Left lobe of liver (tissue), 2 donors: ENCODE data around the gene ASPDH. TPM values are rescaled to one million over a fixed set of nuclear protein-coding genes. Genes with fewer than 3 reads are reported as not detected.
A peak's percentile ranks its signal among the peaks of the same experiment; 100 is the strongest.
"Not testable (repeated sequence)": the region's sequence is repeated elsewhere in the genome, so short reads cannot be mapped to it uniquely, and the experiment has no call there.

Experiments used
- ATAC-seq: fragments of 200-7000 bp; cut with Tn5 transposase; one replicate; pipeline ENCODE4 v1.9.1; 2020; ENCODE audit warnings: mild to moderate bottlenecking, moderate library complexity
- DNase-seq: peaks from one replicate; pipeline ENCODE4 v3.0.0-alpha.2; 2020; ENCODE audit warnings: low spot score
- total RNA-seq: library from RNA; stranded (reverse); gene quantifications from one replicate; pipeline ENCODE4 v1.2.1, GENCODE V29; 2021
- donor health status: DM: no; HTN: no; CAD: no; lungs with moderate emphysema.
- donor health status: DM: no; HTN: yes; CAD: no.

The ASPDH gene
- total RNA-seq, 1 donor from 2014 or later: 61.1 TPM

GRCh38 chr19:50480281-50481111 is 33.2 kb downstream of the ASPDH start:
- ATAC-seq: no peak

GRCh38 chr19:50479761-50480251 is 33.9 kb downstream of the ASPDH start:
- ATAC-seq (no peak), DNase-seq (no peak)

More at GRCh38 chr19:50480281-50481111, 33.2 kb downstream of the ASPDH start:
- no peak for DNase-seq

GRCh38 chr19:50478901-50479715 is 34.6 kb downstream of the ASPDH start:
- DNase-seq (no peak), ATAC-seq (no peak)

DNA sequence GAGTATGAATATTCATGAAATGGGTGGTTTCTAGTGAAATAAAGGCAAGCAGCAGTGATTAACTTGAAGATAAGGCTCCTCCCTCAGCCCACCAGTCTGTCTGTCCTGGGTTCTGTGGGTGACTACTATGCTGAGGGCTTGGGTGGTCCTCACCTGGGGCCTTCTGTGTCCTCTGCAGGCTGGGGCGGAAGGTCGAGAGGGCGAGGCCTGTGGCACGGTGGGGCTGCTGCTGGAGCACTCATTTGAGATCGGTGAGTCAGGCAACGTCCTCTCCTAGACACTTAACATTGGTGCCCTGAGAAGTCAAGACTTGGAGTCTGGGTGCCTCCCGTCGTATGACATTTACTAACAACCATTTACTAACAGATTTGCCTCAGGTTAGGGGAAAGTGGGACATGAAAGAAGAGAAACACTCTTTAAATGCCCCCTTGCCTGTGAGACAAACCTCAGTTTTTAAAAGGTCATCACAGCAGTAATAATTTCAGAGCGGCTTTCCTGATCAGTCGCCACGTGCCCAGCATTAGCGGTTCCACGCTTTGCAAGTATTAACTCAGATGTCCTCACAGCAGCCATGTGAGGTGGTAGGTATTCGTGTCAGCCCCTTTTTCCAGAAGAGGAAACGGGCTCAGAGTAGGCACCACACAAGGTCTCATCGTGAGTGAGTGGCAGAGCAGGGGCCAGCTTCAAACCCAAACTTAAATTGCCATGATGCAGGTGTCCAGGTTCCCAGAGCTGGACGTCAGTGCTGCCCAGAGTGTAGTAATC is 35.8 kb downstream of the ASPDH start:
- ATAC-seq (no peak), DNase-seq (no peak)

- no peak for DNase-seq
- ATAC-seq: no peak
These were observed 36.8 kb downstream of the ASPDH start for GRCh38 chr19:50476907-50477238.

- peak; percentile 89 for ATAC-seq
These were observed 37.3 kb downstream of the ASPDH start, which contains the start of the genes EMC10 and GARIN5A for GRCh38 chr19:50476224-50476906. Gene EMC10, plus strand, starts transcription at chr19:50476507. Its CDS starts 38 bp downstream, at chr19:50476545. Gene GARIN5A, minus strand, starts transcription at chr19:50476848. Its CDS starts 460 bp downstream, at chr19:50476388.

GRCh38 chr19:50475736-50476223 is 37.9 kb downstream of the ASPDH start:
- no peak for DNase-seq
- no peak for ATAC-seq

More at GRCh38 chr19:50476224-50476906, 37.3 kb downstream of the ASPDH start, which contains the start of the genes EMC10 and GARIN5A:
- DNase-seq: peak; percentile 92

DNA sequence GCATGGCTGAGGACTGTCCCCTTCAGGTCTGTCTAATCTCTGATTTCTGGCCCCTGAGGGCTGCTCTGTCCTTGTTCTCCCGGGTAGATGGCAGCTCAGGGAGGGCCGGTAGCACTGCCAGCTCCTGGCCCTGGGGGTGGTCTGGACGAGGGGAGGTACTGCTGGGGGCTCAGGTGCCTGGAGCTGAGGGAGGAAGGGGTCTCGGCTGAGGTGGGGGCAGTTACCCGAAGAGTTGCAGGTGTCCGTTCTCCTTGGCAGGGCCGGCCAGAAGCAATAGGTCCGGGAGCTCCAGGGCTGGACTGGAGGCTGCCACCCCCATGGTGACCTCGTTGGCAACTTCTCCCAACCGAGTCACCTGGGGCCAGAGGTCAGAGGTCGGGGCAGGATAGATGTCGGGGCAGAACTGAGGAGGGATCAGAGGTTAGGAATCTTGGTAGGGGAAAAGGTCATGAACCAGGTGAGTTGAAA is 38.6 kb downstream of the ASPDH start:
- DNase-seq: peak; percentile 64
- ATAC-seq: peak; percentile 50

- DNase-seq: not testable (repeated sequence)
These were observed 40.4 kb downstream of the ASPDH start for GRCh38 chr19:50473336-50473735.

GRCh38 chr19:50468818-50469217 is 44.9 kb downstream of the ASPDH start:
- ATAC-seq: no peak
- no peak for DNase-seq

More at GRCh38 chr19:50473336-50473735, 40.4 kb downstream of the ASPDH start:
- not testable (repeated sequence) for ATAC-seq

GRCh38 chr19:50467566-50467965 is 46.1 kb downstream of the ASPDH start:
- DNase-seq: no peak
- no peak for ATAC-seq

DNA sequence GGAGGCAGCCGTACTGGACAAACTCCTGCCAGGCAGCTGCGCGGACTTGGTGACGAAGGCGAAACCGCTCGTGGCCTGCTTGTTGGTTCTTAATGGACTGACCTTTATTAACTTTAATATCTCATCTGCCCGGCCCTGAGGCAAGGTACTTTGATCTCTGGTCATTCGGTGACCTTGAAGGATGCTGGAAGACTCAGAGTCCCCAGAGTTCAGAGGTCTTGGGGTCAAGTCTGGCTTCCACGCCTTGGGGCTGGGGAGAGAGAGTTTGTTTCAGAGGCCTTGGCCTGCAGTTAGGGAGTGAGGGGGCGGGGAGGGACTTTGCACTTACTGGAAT is 47.0 kb downstream of the ASPDH start:
- DNase-seq (no peak), ATAC-seq (no peak)

- ATAC-seq (no peak), DNase-seq (no peak)
These were observed 47.6 kb downstream of the ASPDH start for GRCh38 chr19:50465986-50466705.

GRCh38 chr19:50465000-50465399 is 48.7 kb downstream of the ASPDH start:
- ATAC-seq (peak; percentile 65), DNase-seq (no peak)

DNA sequence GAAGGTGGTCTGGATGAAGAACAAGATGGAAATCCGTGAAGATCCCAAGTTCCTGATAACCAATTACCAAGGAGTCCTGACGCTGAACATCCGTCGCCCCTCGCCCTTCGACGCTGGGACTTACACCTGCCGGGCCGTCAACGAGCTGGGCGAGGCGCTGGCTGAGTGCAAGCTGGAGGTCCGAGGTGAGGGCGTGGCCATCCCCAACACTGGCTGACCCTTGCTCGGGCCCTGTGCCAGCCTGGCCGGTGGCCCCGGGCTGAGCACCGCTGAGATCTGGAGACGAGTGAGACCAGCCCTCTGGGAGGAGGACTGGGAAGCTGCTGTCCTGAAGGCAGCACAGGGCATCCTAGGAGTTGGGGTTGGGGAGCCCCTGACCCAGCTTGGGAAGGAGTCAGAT is 49.4 kb downstream of the ASPDH start:
- DNase-seq: no peak
- ATAC-seq: no peak

DNA sequence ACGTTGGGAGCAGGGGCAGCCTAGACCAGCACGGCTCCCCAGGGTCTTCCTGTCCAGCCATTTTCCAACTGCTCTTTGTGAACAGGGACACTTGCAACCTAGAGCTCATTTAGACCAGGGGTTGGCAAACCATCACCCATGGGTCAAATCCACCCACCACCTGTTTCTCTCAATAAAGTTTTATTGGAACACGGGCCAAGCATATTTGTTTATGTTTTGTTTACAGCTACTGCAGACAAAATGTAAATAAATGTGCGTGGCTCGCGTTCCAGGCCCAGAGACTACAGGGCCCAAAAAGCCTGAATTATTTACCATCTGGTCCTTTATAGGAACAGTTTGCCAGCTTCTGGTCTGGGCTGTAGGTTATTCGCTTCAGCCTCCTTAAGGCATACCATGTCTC is 50.7 kb downstream of the ASPDH start:
- DNase-seq (no peak), ATAC-seq (no peak)
